H9 (cell line): ENCODE measurements around the gene CDH22. TPM values are rescaled to one million over a fixed set of nuclear protein-coding genes. Genes with fewer than 3 reads are reported as not detected.

Experiments used
- DNase-seq: peaks from one replicate; pipeline ENCODE4 v3.0.0-alpha.2; 2017
- H2AFZ ChIP-seq: one replicate; pipeline ENCODE4 v1.6.1; 2013; ENCODE audit warnings: mild to moderate bottlenecking, low read length, control low read depth, moderate library complexity
- H2AK5ac ChIP-seq: 2 replicates; pipeline ENCODE4 v1.6.1; 2013; ENCODE audit warnings: low read length, control low read depth, mixed read lengths; ENCODE audit not compliant: insufficient read length
- H2BK120ac ChIP-seq: one replicate; pipeline ENCODE4 v1.6.1; 2013; ENCODE audit warnings: low read depth, mild to moderate bottlenecking, low read length, control low read depth, inconsistent platforms; ENCODE audit not compliant: poor library complexity, severe bottlenecking
- H2BK12ac ChIP-seq: 2 replicates; pipeline ENCODE4 v1.6.1; 2013; ENCODE audit warnings: low read length, control low read depth, mixed read lengths, low read depth; ENCODE audit not compliant: insufficient read length
- H2BK15ac ChIP-seq: 2 replicates; pipeline ENCODE4 v1.6.1; 2013; ENCODE audit warnings: low read depth, low read length, control low read depth
- H2BK20ac ChIP-seq: one replicate; pipeline ENCODE4 v1.6.1; 2013; ENCODE audit warnings: low read depth, mild to moderate bottlenecking, low read length, control low read depth, inconsistent platforms; ENCODE audit not compliant: poor library complexity, severe bottlenecking
- H2BK5ac ChIP-seq: 2 replicates; pipeline ENCODE4 v1.6.1; 2013; ENCODE audit warnings: low read length, control low read depth, mixed read lengths; ENCODE audit not compliant: insufficient read length
- H3K14ac ChIP-seq: 2 replicates; pipeline ENCODE4 v1.6.1; 2013; ENCODE audit warnings: low read length, control low read depth; ENCODE audit not compliant: insufficient read depth
- H3K18ac ChIP-seq: 2 replicates; pipeline ENCODE4 v1.6.1; 2013; ENCODE audit warnings: low read depth, mild to moderate bottlenecking, mixed read lengths, low read length, control low read depth; ENCODE audit not compliant: insufficient read length
- H3K23ac ChIP-seq: 2 replicates; pipeline ENCODE4 v1.6.1; 2013; ENCODE audit warnings: low read length, control low read depth, mixed read lengths, low read depth; ENCODE audit not compliant: insufficient read length
- H3K23me2 ChIP-seq: 2 replicates; pipeline ENCODE4 v1.6.1; 2013; ENCODE audit warnings: low read depth, mild to moderate bottlenecking, mixed read lengths, low read length, control low read depth; ENCODE audit not compliant: insufficient read length, poor library complexity, severe bottlenecking
- H3K27ac ChIP-seq: 2 replicates; pipeline ENCODE4 v1.5.1; 2013; ENCODE audit warnings: low read length, control low read depth, mixed read lengths, low read depth; ENCODE audit not compliant: insufficient read length
- H3K27me3 ChIP-seq: 2 replicates; pipeline ENCODE4 v1.6.1; 2013; ENCODE audit warnings: low read length, control low read depth, inconsistent platforms; ENCODE audit not compliant: insufficient read depth
- H3K4ac ChIP-seq: 2 replicates; pipeline ENCODE4 v1.6.1; 2013; ENCODE audit warnings: low read depth, mild to moderate bottlenecking, control low read depth, inconsistent platforms, low read length, moderate library complexity
- H3K4me1 ChIP-seq: 2 replicates; pipeline ENCODE4 v1.6.1; 2013; ENCODE audit warnings: low read length, control low read depth, inconsistent platforms; ENCODE audit not compliant: insufficient read depth
- H3K4me2 ChIP-seq: 2 replicates; pipeline ENCODE4 v1.6.1; 2013; ENCODE audit warnings: low read length, control low read depth, mixed read lengths; ENCODE audit not compliant: insufficient read length, insufficient read depth
- H3K56ac ChIP-seq: 2 replicates; pipeline ENCODE4 v1.6.1; 2013; ENCODE audit warnings: low read depth, mild to moderate bottlenecking, mixed read lengths, low read length, control low read depth; ENCODE audit not compliant: insufficient read length
- H3K79me1 ChIP-seq: 2 replicates; pipeline ENCODE4 v1.6.1; 2013; ENCODE audit warnings: low read depth, mild to moderate bottlenecking, moderate library complexity, low read length, control low read depth, inconsistent platforms; ENCODE audit not compliant: insufficient read depth, poor library complexity, severe bottlenecking
- H3K79me2 ChIP-seq: 2 replicates; pipeline ENCODE4 v1.6.1; 2013; ENCODE audit warnings: low read length, control low read depth, inconsistent platforms; ENCODE audit not compliant: insufficient read depth
- H3K9ac ChIP-seq: 2 replicates; pipeline ENCODE4 v1.6.1; 2013; ENCODE audit warnings: low read length, control low read depth, mixed read lengths; ENCODE audit not compliant: insufficient read length; ENCODE audit errors: extremely low read depth
- H3K9me3 ChIP-seq: one replicate; pipeline ENCODE4 v1.6.1; 2013; ENCODE audit warnings: low read depth, low read length, inconsistent platforms; ENCODE audit not compliant: control insufficient read depth
- H3T11ph ChIP-seq: one replicate; pipeline ENCODE4 v1.6.1; 2013; ENCODE audit warnings: mild to moderate bottlenecking, low read length, control low read depth, inconsistent platforms
- H4K20me1 ChIP-seq: one replicate; pipeline ENCODE4 v1.6.1; 2013; ENCODE audit not compliant: control insufficient read depth, insufficient read length, insufficient read depth
- H4K5ac ChIP-seq: 2 replicates; pipeline ENCODE4 v1.6.1; 2013; ENCODE audit warnings: low read depth, mild to moderate bottlenecking, mixed read lengths, low read length, control low read depth; ENCODE audit not compliant: insufficient read length
- H4K8ac ChIP-seq: replicated peaks from 2 replicates; pipeline ENCODE4 v1.6.1; 2013; ENCODE audit warnings: low read length, control low read depth, mixed read lengths, low read depth; ENCODE audit not compliant: insufficient read length
- H4K91ac ChIP-seq: 2 replicates; pipeline ENCODE4 v1.6.1; 2013; ENCODE audit warnings: low read depth, mild to moderate bottlenecking, moderate library complexity, mixed read lengths, low read length, control low read depth; ENCODE audit not compliant: insufficient read length
- H3K27ac Mint-ChIP-seq, 3 experiments: 2 replicates in 2 of 3; 3 replicates in 1 of 3; pipeline ENCODE4 v1.8.0; 2020 to 2021; ENCODE audit warnings: mixed read lengths in 3 of 3, mild to moderate bottlenecking in 1 of 3, moderate library complexity in 1 of 3
- H3K27me3 Mint-ChIP-seq: 2 replicates; pipeline ENCODE4 v1.8.0; 2021; ENCODE audit warnings: low read depth, mild to moderate bottlenecking, moderate library complexity, mixed read lengths
- H3K36me3 Mint-ChIP-seq, 3 experiments: 2 replicates in 2 of 3; 3 replicates in 1 of 3; pipeline ENCODE4 v1.8.0; 2020 to 2021; ENCODE audit warnings: low read depth in 3 of 3, mixed read lengths in 3 of 3; ENCODE audit not compliant: insufficient read depth in 1 of 3
- H3K4me1 Mint-ChIP-seq, 2 experiments: 2 replicates each; pipeline ENCODE4 v1.8.0; 2020; ENCODE audit warnings: mixed read lengths in 2 of 2
- H3K4me3 Mint-ChIP-seq, 2 experiments: 2 replicates in 1 of 2; 3 replicates in 1 of 2; pipeline ENCODE4 v1.8.0; 2020 to 2021; ENCODE audit warnings: mild to moderate bottlenecking in 2 of 2, mixed read lengths in 2 of 2, moderate library complexity in 1 of 2
- H3K9me3 Mint-ChIP-seq, 2 experiments: 2 replicates in 1 of 2; 3 replicates in 1 of 2; pipeline ENCODE4 v1.8.0; 2020; ENCODE audit warnings: mild to moderate bottlenecking in 2 of 2, mixed read lengths in 2 of 2, moderate library complexity in 1 of 2
- CTCF ChIP-seq: fragments of 200-600 bp; sonication (generic); conservative IDR thresholded peaks from 3 replicates; pipeline ENCODE4 v1.8.0; 2021; ENCODE audit warnings: antibody characterized with exemption, mild to moderate bottlenecking
- WGBS: extraction: QIAGEN DNeasy Blood & Tissue Kit; methylation state at CpG from one replicate; pipeline ENCODE4 v1.1.7; 2013; ENCODE audit warnings: missing lambda C conversion rate, low lambda C conversion rate, mixed read lengths; ENCODE audit not compliant: insufficient read length; ENCODE audit errors: extremely low coverage; 5-methylcytosine and 5-hydroxymethylcytosine counted together
- total RNA-seq: library from RNA; stranded (reverse); gene quantifications from 2 replicates; pipeline ENCODE4 v1.2.1, GENCODE V29; 2021

The CDH22 gene
- total RNA-seq, 1 experiment from 2014 or later: not detected

GRCh38 chr20:46159101-46159897 lies 149.0 kb downstream of the CDH22 start:
- Histone ChIP-seq H3K9me3 (no peaks in the 10 kb centered on the region), H3K79me1 (no peaks in the 10 kb centered on the region), H3K56ac (no peak overlapping the region), H3K4me1 (no peaks in the 10 kb centered on the region), H4K20me1 (no peaks in the 10 kb centered on the region), H3K9ac (no peak overlapping the region), H3K27me3 (no peaks in the 10 kb centered on the region), H2BK5ac (no peak overlapping the region), H3T11ph (no peak overlapping the region), H4K8ac (no peak overlapping the region), H3K23ac (no peak overlapping the region), H4K5ac (no peak overlapping the region), H2BK12ac (no peak overlapping the region), H3K18ac (no peak overlapping the region), H2BK120ac (no peak overlapping the region), H3K79me2 (no peaks in the 10 kb centered on the region), H3K23me2 (no peaks in the 10 kb centered on the region), H4K91ac (no peak overlapping the region), H2BK15ac (no peak overlapping the region), H3K4ac (no peak overlapping the region), H2BK20ac (no peak overlapping the region), H2AK5ac (no peak overlapping the region), H2AFZ (no peak overlapping the region), H3K4me2 (no peak overlapping the region), H3K27ac (no peak overlapping the region), H3K14ac (no peak overlapping the region)
- peaks cover 0 to 11% of the 10 kb centered on the region in 2 experiments; a peak in 2 of 4 replicates for H3K4me1 Mint-ChIP-seq
- H3K27me3 Mint-ChIP-seq: peaks cover 21% of the 10 kb centered on the region
- TF ChIP-seq CTCF: no peak
- no CpG with 5 or more reads among the region's 7 CpGs for WGBS
- H3K4me3 Mint-ChIP-seq: no peak overlapping the region
- no peaks in the 10 kb centered on the region for H3K36me3 Mint-ChIP-seq
- DNase-seq: no peak
- no peaks in the 10 kb centered on the region; a peak in 1 of 5 replicates for H3K9me3 Mint-ChIP-seq
- H3K27ac Mint-ChIP-seq: no peak overlapping the region
